H9 (cell line): ENCODE results near the gene PGS1. TPM values are rescaled to one million over a fixed set of nuclear protein-coding genes. Genes with fewer than 3 reads are reported as not detected.

Source experiments
- DNase-seq: peaks from one replicate; pipeline ENCODE4 v3.0.0-alpha.2; 2017
- H2AFZ ChIP-seq: one replicate; pipeline ENCODE4 v1.6.1; 2013; ENCODE audit warnings: mild to moderate bottlenecking, low read length, control low read depth, moderate library complexity
- H2AK5ac ChIP-seq: 2 replicates; pipeline ENCODE4 v1.6.1; 2013; ENCODE audit warnings: low read length, control low read depth, mixed read lengths; ENCODE audit not compliant: insufficient read length
- H2BK120ac ChIP-seq: one replicate; pipeline ENCODE4 v1.6.1; 2013; ENCODE audit warnings: low read depth, mild to moderate bottlenecking, low read length, control low read depth, inconsistent platforms; ENCODE audit not compliant: poor library complexity, severe bottlenecking
- H2BK12ac ChIP-seq: 2 replicates; pipeline ENCODE4 v1.6.1; 2013; ENCODE audit warnings: low read length, control low read depth, mixed read lengths, low read depth; ENCODE audit not compliant: insufficient read length
- H2BK15ac ChIP-seq: 2 replicates; pipeline ENCODE4 v1.6.1; 2013; ENCODE audit warnings: low read depth, low read length, control low read depth
- H2BK20ac ChIP-seq: one replicate; pipeline ENCODE4 v1.6.1; 2013; ENCODE audit warnings: low read depth, mild to moderate bottlenecking, low read length, control low read depth, inconsistent platforms; ENCODE audit not compliant: poor library complexity, severe bottlenecking
- H2BK5ac ChIP-seq: 2 replicates; pipeline ENCODE4 v1.6.1; 2013; ENCODE audit warnings: low read length, control low read depth, mixed read lengths; ENCODE audit not compliant: insufficient read length
- H3K14ac ChIP-seq: 2 replicates; pipeline ENCODE4 v1.6.1; 2013; ENCODE audit warnings: low read length, control low read depth; ENCODE audit not compliant: insufficient read depth
- H3K18ac ChIP-seq: 2 replicates; pipeline ENCODE4 v1.6.1; 2013; ENCODE audit warnings: low read depth, mild to moderate bottlenecking, mixed read lengths, low read length, control low read depth; ENCODE audit not compliant: insufficient read length
- H3K23ac ChIP-seq: 2 replicates; pipeline ENCODE4 v1.6.1; 2013; ENCODE audit warnings: low read length, control low read depth, mixed read lengths, low read depth; ENCODE audit not compliant: insufficient read length
- H3K23me2 ChIP-seq: 2 replicates; pipeline ENCODE4 v1.6.1; 2013; ENCODE audit warnings: low read depth, mild to moderate bottlenecking, mixed read lengths, low read length, control low read depth; ENCODE audit not compliant: insufficient read length, poor library complexity, severe bottlenecking
- H3K27ac ChIP-seq: 2 replicates; pipeline ENCODE4 v1.5.1; 2013; ENCODE audit warnings: low read length, control low read depth, mixed read lengths, low read depth; ENCODE audit not compliant: insufficient read length
- H3K27me3 ChIP-seq: 2 replicates; pipeline ENCODE4 v1.6.1; 2013; ENCODE audit warnings: low read length, control low read depth, inconsistent platforms; ENCODE audit not compliant: insufficient read depth
- H3K4ac ChIP-seq: 2 replicates; pipeline ENCODE4 v1.6.1; 2013; ENCODE audit warnings: low read depth, mild to moderate bottlenecking, control low read depth, inconsistent platforms, low read length, moderate library complexity
- H3K4me1 ChIP-seq: 2 replicates; pipeline ENCODE4 v1.6.1; 2013; ENCODE audit warnings: low read length, control low read depth, inconsistent platforms; ENCODE audit not compliant: insufficient read depth
- H3K4me2 ChIP-seq: 2 replicates; pipeline ENCODE4 v1.6.1; 2013; ENCODE audit warnings: low read length, control low read depth, mixed read lengths; ENCODE audit not compliant: insufficient read length, insufficient read depth
- H3K56ac ChIP-seq: 2 replicates; pipeline ENCODE4 v1.6.1; 2013; ENCODE audit warnings: low read depth, mild to moderate bottlenecking, mixed read lengths, low read length, control low read depth; ENCODE audit not compliant: insufficient read length
- H3K79me1 ChIP-seq: 2 replicates; pipeline ENCODE4 v1.6.1; 2013; ENCODE audit warnings: low read depth, mild to moderate bottlenecking, moderate library complexity, low read length, control low read depth, inconsistent platforms; ENCODE audit not compliant: insufficient read depth, poor library complexity, severe bottlenecking
- H3K79me2 ChIP-seq: 2 replicates; pipeline ENCODE4 v1.6.1; 2013; ENCODE audit warnings: low read length, control low read depth, inconsistent platforms; ENCODE audit not compliant: insufficient read depth
- H3K9ac ChIP-seq: 2 replicates; pipeline ENCODE4 v1.6.1; 2013; ENCODE audit warnings: low read length, control low read depth, mixed read lengths; ENCODE audit not compliant: insufficient read length; ENCODE audit errors: extremely low read depth
- H3K9me3 ChIP-seq: one replicate; pipeline ENCODE4 v1.6.1; 2013; ENCODE audit warnings: low read depth, low read length, inconsistent platforms; ENCODE audit not compliant: control insufficient read depth
- H3T11ph ChIP-seq: one replicate; pipeline ENCODE4 v1.6.1; 2013; ENCODE audit warnings: mild to moderate bottlenecking, low read length, control low read depth, inconsistent platforms
- H4K20me1 ChIP-seq: one replicate; pipeline ENCODE4 v1.6.1; 2013; ENCODE audit not compliant: control insufficient read depth, insufficient read length, insufficient read depth
- H4K5ac ChIP-seq: 2 replicates; pipeline ENCODE4 v1.6.1; 2013; ENCODE audit warnings: low read depth, mild to moderate bottlenecking, mixed read lengths, low read length, control low read depth; ENCODE audit not compliant: insufficient read length
- H4K8ac ChIP-seq: replicated peaks from 2 replicates; pipeline ENCODE4 v1.6.1; 2013; ENCODE audit warnings: low read length, control low read depth, mixed read lengths, low read depth; ENCODE audit not compliant: insufficient read length
- H4K91ac ChIP-seq: 2 replicates; pipeline ENCODE4 v1.6.1; 2013; ENCODE audit warnings: low read depth, mild to moderate bottlenecking, moderate library complexity, mixed read lengths, low read length, control low read depth; ENCODE audit not compliant: insufficient read length
- H3K27ac Mint-ChIP-seq, 3 experiments: 2 replicates in 2 of 3; 3 replicates in 1 of 3; pipeline ENCODE4 v1.8.0; 2020 to 2021; ENCODE audit warnings: mixed read lengths in 3 of 3, mild to moderate bottlenecking in 1 of 3, moderate library complexity in 1 of 3
- H3K27me3 Mint-ChIP-seq: 2 replicates; pipeline ENCODE4 v1.8.0; 2021; ENCODE audit warnings: low read depth, mild to moderate bottlenecking, moderate library complexity, mixed read lengths
- H3K36me3 Mint-ChIP-seq, 3 experiments: 2 replicates in 2 of 3; 3 replicates in 1 of 3; pipeline ENCODE4 v1.8.0; 2020 to 2021; ENCODE audit warnings: low read depth in 3 of 3, mixed read lengths in 3 of 3; ENCODE audit not compliant: insufficient read depth in 1 of 3
- H3K4me1 Mint-ChIP-seq, 2 experiments: 2 replicates each; pipeline ENCODE4 v1.8.0; 2020; ENCODE audit warnings: mixed read lengths in 2 of 2
- H3K4me3 Mint-ChIP-seq, 2 experiments: 2 replicates in 1 of 2; 3 replicates in 1 of 2; pipeline ENCODE4 v1.8.0; 2020 to 2021; ENCODE audit warnings: mild to moderate bottlenecking in 2 of 2, mixed read lengths in 2 of 2, moderate library complexity in 1 of 2
- H3K9me3 Mint-ChIP-seq, 2 experiments: 2 replicates in 1 of 2; 3 replicates in 1 of 2; pipeline ENCODE4 v1.8.0; 2020; ENCODE audit warnings: mild to moderate bottlenecking in 2 of 2, mixed read lengths in 2 of 2, moderate library complexity in 1 of 2
- CTCF ChIP-seq: fragments of 200-600 bp; sonication (generic); conservative IDR thresholded peaks from 3 replicates; pipeline ENCODE4 v1.8.0; 2021; ENCODE audit warnings: antibody characterized with exemption, mild to moderate bottlenecking
- WGBS: extraction: QIAGEN DNeasy Blood & Tissue Kit; methylation state at CpG from one replicate; pipeline ENCODE4 v1.1.7; 2013; ENCODE audit warnings: missing lambda C conversion rate, low lambda C conversion rate, mixed read lengths; ENCODE audit not compliant: insufficient read length; ENCODE audit errors: extremely low coverage; 5-methylcytosine and 5-hydroxymethylcytosine counted together
- total RNA-seq: library from RNA; stranded (reverse); gene quantifications from 2 replicates; pipeline ENCODE4 v1.2.1, GENCODE V29; 2021

Gene PGS1
- total RNA-seq, 1 experiment from 2014 or later = 45.7 TPM

GRCh38 chr17:78446833-78447232 is 68.4 kb downstream of the PGS1 start:
- Mint-ChIP-seq H3K36me3 (peaks cover 0 to 4% (median 0%) of the 10 kb centered on the region in 3 experiments; a peak in 2 of 7 replicates), H3K27me3 (no peaks in the 10 kb centered on the region; the same call in 1 of the 2 replicates), H3K4me1 (no peaks in the 10 kb centered on the region), H3K27ac (no peak overlapping the region), H3K9me3 (peaks cover 3 to 9% of the 10 kb centered on the region in 2 experiments; a peak in 3 of 5 replicates), H3K4me3 (no peak overlapping the region)
- Histone ChIP-seq H3K23me2 (no peaks in the 10 kb centered on the region), H3K4ac (no peak overlapping the region), H3K27me3 (no peaks in the 10 kb centered on the region), H3T11ph (no peak overlapping the region), H3K27ac (no peak overlapping the region), H2AK5ac (no peak overlapping the region), H3K23ac (no peak overlapping the region), H3K9ac (no peak overlapping the region), H2BK20ac (no peak overlapping the region), H3K9me3 (no peaks in the 10 kb centered on the region), H2BK120ac (no peak overlapping the region), H2BK5ac (no peak overlapping the region), H2AFZ (no peak overlapping the region), H3K14ac (no peak overlapping the region), H4K8ac (no peak overlapping the region), H3K4me2 (no peak overlapping the region), H2BK12ac (no peak overlapping the region), H4K91ac (no peak overlapping the region), H3K79me2 (no peaks in the 10 kb centered on the region), H3K18ac (no peak overlapping the region), H2BK15ac (no peak overlapping the region), H4K20me1 (no peaks in the 10 kb centered on the region), H4K5ac (no peak overlapping the region), H3K79me1 (no peaks in the 10 kb centered on the region), H3K56ac (no peak overlapping the region), H3K4me1 (no peaks in the 10 kb centered on the region)
- no peak for DNase-seq
- TF ChIP-seq CTCF = no peak
- no CpG with 5 or more reads among the region's 7 CpGs for WGBS
